GM10266 (cell line): Measurements from ENCODE around the gene IL17RA.

ENCODE experiments used
- DNase-seq: peaks from one replicate; pipeline ENCODE4 v3.0.0; 2012; ENCODE audit errors: extremely low spot score
- TF ChIP-seq, protein P1 (sequence below): IDR thresholded peaks from 2 replicates; pipeline ENCODE4 v1.5.1; 2012; ENCODE audit warnings: mild to moderate bottlenecking, low read depth; ENCODE audit not compliant: control insufficient read depth, insufficient read depth; ENCODE audit errors: missing control alignments

Gene IL17RA

GRCh38 chr22:17083811-17084441 lies 874 bp upstream of the IL17RA start:
- DNase-seq, result no peak
- TF ChIP-seq, protein P1, sequence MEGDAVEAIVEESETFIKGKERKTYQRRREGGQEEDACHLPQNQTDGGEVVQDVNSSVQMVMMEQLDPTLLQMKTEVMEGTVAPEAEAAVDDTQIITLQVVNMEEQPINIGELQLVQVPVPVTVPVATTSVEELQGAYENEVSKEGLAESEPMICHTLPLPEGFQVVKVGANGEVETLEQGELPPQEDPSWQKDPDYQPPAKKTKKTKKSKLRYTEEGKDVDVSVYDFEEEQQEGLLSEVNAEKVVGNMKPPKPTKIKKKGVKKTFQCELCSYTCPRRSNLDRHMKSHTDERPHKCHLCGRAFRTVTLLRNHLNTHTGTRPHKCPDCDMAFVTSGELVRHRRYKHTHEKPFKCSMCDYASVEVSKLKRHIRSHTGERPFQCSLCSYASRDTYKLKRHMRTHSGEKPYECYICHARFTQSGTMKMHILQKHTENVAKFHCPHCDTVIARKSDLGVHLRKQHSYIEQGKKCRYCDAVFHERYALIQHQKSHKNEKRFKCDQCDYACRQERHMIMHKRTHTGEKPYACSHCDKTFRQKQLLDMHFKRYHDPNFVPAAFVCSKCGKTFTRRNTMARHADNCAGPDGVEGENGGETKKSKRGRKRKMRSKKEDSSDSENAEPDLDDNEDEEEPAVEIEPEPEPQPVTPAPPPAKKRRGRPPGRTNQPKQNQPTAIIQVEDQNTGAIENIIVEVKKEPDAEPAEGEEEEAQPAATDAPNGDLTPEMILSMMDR, result no peak

DNA sequence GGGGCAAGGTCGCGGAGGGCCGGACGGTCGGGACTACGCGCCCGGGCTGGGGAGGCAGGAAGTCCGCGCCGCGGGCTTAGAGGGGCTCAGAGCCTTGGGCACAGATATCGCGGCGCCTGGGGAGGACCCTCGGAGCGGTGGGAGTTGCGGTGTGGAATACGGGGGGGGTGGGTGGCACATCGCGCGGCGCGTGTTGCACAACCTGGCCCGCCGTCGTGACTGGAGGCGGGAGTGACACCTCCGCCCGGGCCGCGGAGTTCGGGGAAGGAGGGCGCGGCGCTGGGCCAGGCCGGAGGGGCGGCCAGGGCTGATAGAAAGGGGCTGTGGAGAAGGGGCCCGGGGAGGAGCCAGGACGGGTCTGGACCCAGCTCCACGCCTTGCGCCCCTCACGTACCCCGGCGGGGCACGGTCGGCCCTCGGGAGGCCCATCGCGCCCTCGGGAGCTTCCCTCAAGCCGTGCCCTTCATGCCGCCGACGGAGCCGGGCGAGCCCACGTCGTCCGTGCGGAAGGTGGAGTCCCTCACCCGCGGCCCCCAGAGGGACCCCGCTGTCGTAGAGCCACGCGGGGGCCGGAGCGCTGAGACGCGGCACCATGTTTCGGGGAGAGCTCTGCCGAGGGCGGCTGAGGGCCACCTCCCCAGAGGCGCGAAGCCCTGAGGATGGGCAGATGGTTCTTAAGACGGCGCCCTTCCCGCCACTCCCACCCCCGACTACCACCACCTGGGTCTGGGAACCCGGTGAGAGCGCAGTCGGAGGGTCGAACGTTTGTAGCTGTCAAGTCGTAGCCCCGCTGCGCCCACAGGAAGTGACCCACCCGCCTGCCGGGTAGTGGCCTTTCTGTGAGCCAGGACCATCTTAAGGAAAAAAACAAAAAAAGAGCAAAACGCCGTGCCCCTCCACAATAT lies 729 bp downstream of the IL17RA start:
- TF ChIP-seq, protein P1, result no peak
- peak; percentile 12 for DNase-seq

DNA sequence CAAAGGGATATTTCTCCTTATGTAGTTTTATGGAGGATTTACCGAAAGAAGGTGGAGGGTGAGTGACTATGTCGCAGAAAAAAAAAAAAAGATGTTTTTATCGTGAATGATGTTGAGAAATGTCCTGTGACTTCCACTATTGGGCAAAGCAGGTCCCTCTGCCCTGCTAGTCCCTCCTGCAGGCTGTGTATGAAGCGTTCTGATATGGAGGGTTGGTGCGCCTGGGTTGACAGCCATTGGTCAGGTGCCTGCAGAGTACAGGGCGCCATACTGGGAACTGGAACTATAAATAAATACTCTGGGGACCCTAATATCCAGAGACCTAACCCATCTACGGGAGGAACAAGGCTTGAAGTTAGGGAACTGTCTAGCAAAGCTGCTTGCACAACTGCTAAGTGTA lies 1.5 kb downstream of the IL17RA start:
- DNase-seq, result no peak
- TF ChIP-seq, protein P1, result no peak

GRCh38 chr22:17086788-17087497 lies 2.1 kb downstream of the IL17RA start:
- no peak for DNase-seq
- TF ChIP-seq, protein P1, result no peak

- peak; percentile 25 for DNase-seq
- TF ChIP-seq, protein P1, result no peak
Observed at GRCh38 chr22:17087498-17088131, 2.8 kb downstream of the IL17RA start.

DNA sequence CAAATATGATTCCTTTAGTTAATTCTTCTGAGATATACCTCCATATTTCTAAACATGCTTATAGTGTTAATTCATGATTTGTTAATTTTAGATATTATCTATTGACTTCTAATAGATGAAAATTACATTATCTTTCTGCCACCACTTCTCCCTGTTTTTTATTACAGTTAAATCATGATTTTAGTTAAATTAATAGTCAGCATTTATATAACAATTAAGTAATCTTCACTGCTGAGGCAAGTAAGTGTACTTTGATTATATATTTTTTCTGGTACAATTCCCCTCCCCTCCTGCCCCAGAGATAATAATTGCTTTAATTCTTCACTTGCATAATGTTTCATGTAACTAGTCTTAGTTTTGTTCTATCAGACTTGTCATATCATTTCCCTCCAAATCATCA lies 5.8 kb downstream of the IL17RA start:
- TF ChIP-seq, protein P1, result no peak
- no peak for DNase-seq
